Hippocampal formation (tissue), 2 donors: Measurements from ENCODE around the gene KSR2.
"Not testable (repeated sequence)": the region's sequence is repeated elsewhere in the genome, so short reads cannot be mapped to it uniquely, and the experiment has no call there.

Source experiments
- DNase-seq, 2 donors: peaks; one replicate each; lab custom pipeline; 2025; lab: John Stamatoyannopoulos, UW

The KSR2 gene

DNA sequence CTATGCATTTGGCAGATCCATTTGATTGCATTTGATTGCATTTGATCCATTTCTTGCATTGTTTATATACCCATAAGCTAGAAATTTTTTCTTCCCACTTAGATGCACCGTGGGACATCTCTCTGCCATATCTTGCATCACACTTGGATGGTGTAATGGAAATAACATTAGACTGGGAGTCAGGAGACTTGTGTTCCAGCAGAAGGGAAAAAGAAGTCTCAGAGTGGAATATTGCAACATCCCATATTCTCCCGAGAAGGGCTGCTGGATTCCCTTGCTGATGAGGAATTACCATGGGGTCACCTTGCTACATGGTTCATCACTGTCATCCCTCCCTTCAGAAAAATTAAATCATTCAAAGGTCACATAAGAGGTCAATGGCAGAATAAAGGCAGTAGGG, 78.1 kb downstream of the KSR2 start:
- no peak for DNase-seq

DNA sequence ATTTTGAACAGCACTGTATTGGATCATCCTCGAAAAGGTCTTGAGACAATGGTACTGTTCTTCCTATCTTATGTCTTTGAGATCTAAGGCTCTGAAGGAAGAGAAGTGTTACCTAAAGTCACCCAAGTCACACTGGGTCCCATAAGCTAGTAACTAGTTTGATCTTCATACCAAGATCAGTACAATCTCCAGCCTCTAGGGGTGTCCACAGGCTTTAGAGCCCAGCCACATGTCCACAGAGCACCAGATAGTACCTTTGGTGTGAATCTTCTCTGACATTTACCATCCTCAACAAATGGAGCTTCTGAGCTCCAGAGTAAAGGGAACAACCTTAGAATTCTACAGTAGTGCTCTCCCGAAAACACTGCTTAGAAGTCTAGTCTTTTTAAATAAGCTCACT, 78.7 kb downstream of the KSR2 start:
- DNase-seq, result no peak

DNA sequence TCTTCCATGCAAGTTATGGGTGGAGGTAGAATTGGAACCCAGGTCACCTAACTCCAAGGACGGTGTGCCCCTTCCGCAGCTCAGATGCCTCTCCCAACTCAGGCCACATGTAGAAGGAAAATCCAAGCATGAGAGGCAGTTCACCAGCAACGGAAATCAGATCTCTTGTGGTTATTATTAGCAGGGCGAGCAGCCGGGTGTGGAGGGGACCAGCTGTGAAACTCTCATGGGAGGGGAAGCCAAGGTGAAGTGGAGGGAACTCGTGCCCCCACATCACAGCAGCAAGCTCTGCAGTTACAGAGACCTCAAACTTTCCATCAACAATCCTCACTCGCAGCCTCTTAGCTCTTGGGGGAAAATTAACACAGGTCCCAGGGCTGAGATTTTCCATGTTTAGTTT, 79.7 kb downstream of the KSR2 start:
- no peak for DNase-seq

DNA sequence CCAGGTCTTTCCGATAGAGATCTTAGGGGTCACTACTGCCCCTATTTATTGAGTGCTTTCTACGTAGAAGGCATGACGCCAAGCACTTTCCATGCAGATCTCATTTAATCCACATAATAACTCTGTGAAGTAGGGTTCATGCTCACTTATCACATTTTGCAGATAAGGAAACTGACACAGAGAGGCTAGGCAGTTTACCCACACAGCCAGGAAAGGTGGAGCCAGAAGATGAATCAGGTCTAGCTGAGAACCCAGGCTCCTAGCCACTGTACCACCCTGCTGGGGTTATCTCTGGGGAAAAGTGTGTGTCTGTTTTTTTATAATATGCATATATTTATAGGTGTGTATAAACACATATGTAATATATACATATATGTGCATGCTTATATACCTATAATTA, 83.6 kb downstream of the KSR2 start:
- no peak for DNase-seq

GRCh38 chr12:117884161-117884560, 84.6 kb downstream of the KSR2 start:
- DNase-seq, result peak in 1 of 2 donors; percentile 13

DNA sequence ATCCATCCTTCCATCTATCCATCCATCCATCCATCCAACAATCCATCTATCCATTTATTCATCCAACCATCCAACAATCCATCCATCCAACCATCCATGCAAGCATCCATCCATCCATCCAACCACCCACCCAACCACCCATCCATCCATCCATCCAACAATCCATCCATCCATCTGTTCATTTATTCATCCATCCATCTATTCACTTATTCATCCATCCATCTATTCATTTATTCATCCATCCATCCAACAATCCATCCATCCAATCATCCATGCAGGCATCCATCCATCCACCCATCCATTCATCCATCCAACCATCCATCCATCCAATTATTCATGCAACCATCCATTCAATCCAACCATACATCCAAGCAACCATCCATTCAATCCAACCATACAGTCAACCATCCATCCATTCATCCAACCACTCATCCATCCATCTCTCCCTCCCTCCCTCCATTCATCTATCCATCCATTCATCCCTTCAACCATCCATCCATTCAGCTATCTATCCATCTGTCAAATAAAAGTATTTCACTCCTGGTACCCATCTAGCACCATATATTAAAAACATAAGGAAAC, 86.1 kb downstream of the KSR2 start:
- DNase-seq, result no peak

DNA sequence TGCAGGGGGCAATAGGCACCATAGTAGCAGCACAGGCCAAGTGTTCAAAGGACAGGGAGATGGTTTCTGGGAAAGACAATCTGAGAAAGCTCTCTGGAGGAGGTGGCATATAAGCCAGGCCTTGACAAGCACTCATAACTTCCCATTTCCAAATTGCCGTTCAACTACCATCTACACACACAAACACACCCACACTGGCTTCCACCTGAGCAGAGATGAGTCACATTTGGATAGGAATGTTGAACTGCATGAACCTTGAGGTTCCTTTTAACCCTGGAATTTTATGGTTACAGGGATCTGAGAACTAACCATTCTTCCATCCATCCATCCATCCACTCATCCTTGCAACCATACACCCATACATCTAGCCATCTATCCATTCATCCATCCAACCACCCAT, 86.6 kb downstream of the KSR2 start:
- no peak for DNase-seq

- no peak for DNase-seq
These were observed 87.3 kb downstream of the KSR2 start for GRCh38 chr12:117881517-117881916.

DNA sequence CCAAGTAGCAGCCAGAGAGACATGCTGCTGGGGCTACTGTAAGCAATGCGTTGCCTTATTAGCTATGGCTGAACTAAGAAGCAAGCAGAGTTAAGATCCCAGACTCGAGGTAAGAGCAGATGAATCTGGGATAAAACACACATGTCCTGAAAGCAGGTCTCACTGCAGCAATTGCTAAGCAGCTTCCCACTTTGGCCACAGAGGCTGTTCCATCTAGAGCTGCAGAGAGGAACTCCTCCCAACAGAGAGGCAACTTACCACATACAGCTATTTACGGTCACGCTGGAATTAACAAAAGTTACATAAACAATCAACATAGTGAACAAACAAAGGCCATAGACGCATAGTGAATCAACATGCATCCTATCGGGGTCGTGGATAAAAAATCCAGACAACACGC, 90.2 kb downstream of the KSR2 start:
- no peak for DNase-seq

DNA sequence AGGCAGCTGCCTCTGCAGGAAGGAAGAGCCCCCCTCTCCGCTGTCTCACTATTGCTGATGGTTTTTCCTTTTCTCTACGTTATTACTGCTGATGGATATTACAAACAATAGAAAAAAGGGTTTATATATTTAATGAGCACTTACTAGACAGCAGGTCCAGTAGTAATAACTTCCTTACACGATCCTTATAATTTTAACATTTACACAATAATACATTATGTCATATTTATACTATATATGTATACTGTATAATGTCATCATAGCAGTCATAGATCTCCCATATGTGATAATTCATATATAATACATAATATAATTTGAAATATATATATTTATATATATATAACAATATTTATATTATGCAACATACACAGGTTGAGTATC, 92.4 kb downstream of the KSR2 start:
- no peak for DNase-seq

DNA sequence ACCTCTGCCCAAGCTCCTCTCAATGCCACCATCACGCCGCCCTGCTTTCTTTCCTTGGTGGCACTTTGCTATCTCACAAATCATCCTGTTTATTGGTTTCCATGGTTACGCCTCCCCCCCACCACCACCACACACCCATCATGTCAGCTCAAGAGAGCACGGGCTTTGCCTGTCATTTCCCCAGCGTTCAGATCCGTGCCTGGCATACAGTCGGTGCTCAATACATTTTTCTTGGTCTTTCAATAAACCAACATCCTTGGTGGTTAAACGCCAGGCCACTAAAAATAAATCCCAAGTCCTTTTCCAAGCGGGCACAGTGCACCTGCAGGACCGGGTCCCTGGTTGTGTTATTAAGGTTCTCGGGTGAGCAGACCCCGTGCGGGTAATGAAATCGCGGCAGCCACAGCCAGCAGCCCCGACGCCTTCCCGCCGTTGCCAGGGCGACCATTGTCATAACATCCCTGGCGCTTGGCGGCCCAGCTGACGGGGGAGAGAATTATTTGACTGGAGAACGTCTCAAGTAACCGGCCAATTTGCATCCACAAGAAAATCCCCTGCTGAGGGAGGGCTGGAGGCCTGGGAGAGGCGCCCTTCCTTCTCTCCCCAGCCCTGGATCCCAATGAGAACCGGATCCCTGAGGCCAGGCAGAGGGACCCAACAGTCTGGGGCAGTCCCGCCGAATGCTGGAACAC, 92.9 kb downstream of the KSR2 start:
- peak in 1 of 2 donors; percentile 12 for DNase-seq

DNA sequence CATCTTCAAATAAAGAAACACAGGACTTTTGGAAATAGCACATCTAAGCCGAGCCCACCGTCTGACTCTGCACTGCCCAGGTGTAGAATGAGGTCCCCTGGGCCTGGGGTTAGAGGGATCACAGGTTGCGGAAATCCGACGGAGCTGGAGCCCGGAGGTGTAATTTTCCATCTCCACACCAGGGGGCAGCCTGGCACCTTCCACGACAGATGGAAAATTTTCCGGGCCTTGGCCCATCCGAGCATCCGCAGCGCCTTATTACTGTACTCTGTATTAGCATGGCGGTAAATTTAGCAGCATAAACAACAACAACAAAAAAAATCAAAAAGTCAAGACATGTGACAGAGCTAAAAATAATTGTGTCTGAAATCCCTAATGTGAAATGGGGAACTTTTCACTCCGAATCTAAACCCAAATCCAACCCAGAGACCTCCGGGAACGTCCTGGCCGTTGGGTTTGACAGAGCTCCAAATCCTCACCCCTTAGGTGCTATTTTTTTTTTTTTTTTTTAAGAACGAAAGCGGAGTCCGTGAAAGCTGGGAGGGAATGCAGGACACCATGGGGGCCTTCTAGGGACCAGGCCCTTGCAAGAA, 93.9 kb downstream of the KSR2 start:
- DNase-seq, result peak; percentile 37 to 46

DNA sequence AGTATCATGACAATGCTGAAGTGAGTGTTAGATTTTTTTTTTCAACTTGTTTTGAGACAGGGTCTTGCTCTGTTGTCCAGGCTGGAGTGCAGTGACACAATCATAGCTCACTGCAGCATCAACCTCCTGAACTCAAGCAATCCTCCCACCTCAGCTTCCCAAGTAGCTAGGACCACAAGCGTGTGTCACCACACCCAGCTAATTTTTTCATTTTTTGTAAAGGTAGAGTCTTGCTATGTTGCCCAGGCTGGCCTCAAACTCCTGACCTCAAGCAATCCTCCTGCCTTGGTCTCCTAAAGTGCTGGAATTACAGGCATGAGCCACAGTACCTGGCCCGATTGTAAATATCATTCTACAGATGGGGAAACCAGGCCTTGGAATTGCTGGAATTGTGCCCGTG, 94.6 kb downstream of the KSR2 start:
- not testable (repeated sequence) for DNase-seq

DNA sequence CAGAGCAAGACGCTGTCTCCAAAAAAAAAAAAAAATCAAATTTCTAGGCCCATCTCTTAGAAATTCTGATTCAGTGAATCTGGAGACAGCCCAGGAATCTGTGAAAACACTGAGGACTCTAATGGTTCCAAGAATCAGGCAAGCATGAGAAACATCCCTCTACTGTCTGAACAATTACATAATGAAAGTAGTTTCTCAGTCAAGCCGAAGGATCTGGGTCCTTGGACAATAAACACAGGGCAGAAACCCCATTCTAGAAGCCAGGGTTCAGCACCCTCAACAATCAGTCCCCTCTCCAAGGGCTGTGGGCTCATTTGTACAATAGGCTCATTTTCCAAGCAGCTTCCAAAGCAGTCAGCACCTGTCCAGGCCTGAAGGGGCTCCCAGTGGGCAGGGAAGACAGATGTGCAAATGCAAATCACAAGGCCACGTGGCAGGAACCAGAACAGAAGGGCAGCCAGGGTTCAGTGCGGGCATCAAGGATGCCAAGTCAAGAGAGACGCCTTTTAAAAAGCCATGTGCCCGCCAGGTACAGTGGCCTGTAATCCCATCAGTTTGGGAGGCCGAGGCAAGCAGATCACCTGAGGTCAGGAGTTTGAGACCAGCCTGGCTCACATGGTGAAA, 96.1 kb downstream of the KSR2 start:
- DNase-seq, result peak in 1 of 2 donors; percentile 13

- DNase-seq, result no peak
These were observed 99.2 kb downstream of the KSR2 start for GRCh38 chr12:117869551-117869950.

DNA sequence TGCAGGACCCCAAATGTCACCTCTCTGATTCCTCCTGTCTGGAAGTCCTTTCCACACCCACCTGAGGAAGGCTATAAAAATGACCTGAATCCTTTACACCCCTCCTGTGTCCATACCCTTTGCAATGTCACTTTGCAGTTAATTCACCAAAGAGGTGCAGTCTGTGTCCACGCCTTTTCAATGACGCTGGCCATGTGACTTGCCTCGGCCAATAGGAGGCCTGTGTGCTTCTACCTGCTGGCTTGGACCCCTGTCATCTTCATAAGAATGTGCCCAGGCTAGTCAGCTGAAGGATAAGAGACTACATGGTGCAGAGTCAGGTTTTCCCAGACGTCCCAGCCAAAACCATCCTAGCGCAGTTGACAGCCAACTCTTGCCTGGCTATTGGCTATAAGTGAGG, 101.4 kb downstream of the KSR2 start:
- no peak for DNase-seq

DNA sequence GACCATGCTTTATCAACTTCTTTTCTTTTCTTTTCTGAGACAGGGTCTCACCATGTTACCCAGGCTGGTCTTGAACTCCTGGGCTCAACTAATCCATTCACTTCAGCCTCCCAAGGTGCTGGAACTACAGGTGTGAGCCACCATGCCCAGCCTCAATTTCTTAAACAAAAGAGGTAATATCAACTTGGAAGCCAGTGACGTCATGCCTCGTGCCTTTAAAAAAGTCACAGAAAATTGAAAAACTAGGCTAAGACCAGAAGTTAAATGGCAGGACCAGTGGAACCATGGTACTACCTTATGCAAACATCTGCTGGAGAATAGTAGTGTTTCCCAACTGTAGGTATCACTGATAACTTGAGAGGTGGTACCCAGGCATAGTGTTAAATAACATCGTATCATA, 103.3 kb downstream of the KSR2 start:
- no peak for DNase-seq

DNA sequence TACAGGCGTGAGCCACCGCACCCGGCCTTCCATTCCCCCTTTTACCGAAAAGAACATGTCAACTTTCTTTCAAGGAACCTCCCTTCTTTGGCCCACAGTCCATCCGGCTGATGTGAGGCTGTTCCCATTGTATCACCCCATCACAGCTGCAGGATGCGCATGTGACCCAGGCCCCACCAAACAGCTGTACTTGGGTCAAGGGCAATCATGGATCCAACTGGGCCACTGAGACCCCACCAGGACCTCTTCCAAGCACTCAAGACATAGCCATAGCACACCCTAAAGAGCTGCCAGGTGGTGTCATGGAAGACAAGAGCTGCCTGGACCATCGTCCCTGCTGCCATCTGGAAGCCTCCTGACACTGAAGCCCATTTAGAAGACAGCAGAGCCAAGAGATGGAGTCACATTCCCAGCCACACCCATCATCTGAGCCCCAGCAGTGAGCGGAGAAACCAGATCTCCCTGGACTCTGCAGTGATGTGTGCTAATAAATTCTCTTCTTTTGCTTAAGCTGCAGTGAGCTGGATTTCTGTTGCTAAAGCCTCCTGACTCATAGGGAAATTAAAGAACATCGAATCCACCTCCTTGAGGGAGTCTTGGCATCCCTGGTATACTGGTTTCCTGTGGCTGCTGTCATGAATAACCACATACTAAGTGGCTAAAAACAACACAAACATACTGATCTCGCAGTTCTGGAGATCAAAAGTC, 105.6 kb downstream of the KSR2 start:
- DNase-seq, result no peak

- no peak for DNase-seq
These were observed 107.1 kb downstream of the KSR2 start for GRCh38 chr12:117861691-117862090.

- DNase-seq, result not testable (repeated sequence)
These were observed 108.0 kb downstream of the KSR2 start for GRCh38 chr12:117860787-117861290.

DNA sequence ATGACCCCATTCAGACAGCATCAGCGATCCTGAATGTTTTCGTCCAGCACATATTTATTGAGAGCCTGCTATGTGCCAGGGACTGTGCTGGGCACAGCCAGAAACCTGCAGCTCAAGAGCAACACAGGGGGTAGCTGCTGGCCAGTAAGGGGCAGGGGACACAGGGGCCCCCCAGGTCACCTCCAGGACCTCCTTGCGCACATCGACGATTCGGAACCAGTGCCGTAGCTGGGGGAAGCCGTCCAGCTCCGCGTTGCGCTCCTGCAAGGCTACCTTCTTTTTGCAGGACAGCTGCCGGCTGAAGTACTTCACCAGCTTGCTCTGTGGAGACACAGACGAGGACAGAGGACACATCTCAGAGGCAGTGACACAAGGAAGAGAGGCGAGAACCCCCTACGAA, 108.7 kb downstream of the KSR2 start:
- no peak for DNase-seq
